Retinal pigment epithelial cell (primary cell): ENCODE data around the gene U2AF2.

Experiments
- DNase-seq: peaks from one replicate; pipeline ENCODE4 v3.0.0-alpha.2; 2010; ENCODE audit warnings: low read depth
- H3K4me3 ChIP-seq: 2 replicates; pipeline ENCODE4 v1.5.1; 2011; ENCODE audit warnings: mild to moderate bottlenecking, low read length, control low read depth, moderate library complexity
- TF ChIP-seq, protein P1 (sequence below): conservative IDR thresholded peaks from 2 replicates; pipeline ENCODE4 v1.5.1; 2011; ENCODE audit warnings: low read depth, low read length, control low read depth, inconsistent platforms

The U2AF2 gene

DNA sequence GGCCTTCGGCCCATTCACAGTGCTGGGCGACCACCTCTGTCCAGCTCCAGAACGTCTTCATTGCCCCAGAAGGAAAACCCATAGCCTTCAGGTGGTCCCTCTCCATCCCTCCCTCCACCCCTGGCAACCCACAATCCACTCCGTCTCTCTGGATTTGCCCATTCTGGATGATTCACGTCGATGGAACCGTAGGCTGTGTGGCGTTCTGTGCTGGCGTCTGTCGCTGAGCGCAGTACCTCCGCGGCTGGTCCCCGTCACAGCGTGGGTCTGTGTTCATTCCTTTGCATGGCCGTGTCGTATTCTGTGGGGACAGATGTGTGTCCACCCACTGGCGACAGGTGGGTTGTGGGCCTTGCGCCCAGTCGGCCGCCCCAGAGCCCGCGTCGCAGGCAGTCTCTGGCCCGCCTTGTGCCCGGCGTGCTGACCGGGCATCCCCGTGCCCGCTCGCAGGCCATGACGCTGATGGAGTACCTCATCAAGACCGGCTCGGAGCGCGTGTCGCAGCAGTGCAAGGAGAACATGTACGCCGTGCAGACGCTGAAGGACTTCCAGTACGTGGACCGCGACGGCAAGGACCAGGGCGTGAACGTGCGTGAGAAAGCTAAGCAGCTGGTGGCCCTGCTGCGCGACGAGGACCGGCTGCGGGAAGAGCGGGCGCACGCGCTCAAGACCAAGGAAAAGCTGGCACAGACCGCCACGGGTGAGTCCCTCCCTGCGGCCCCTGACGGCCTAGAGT is 30.3 kb downstream of the U2AF2 start:
- no peak for DNase-seq
- TF ChIP-seq, protein P1, sequence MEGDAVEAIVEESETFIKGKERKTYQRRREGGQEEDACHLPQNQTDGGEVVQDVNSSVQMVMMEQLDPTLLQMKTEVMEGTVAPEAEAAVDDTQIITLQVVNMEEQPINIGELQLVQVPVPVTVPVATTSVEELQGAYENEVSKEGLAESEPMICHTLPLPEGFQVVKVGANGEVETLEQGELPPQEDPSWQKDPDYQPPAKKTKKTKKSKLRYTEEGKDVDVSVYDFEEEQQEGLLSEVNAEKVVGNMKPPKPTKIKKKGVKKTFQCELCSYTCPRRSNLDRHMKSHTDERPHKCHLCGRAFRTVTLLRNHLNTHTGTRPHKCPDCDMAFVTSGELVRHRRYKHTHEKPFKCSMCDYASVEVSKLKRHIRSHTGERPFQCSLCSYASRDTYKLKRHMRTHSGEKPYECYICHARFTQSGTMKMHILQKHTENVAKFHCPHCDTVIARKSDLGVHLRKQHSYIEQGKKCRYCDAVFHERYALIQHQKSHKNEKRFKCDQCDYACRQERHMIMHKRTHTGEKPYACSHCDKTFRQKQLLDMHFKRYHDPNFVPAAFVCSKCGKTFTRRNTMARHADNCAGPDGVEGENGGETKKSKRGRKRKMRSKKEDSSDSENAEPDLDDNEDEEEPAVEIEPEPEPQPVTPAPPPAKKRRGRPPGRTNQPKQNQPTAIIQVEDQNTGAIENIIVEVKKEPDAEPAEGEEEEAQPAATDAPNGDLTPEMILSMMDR: no peak
- no peak overlapping the region for H3K4me3 ChIP-seq

DNA sequence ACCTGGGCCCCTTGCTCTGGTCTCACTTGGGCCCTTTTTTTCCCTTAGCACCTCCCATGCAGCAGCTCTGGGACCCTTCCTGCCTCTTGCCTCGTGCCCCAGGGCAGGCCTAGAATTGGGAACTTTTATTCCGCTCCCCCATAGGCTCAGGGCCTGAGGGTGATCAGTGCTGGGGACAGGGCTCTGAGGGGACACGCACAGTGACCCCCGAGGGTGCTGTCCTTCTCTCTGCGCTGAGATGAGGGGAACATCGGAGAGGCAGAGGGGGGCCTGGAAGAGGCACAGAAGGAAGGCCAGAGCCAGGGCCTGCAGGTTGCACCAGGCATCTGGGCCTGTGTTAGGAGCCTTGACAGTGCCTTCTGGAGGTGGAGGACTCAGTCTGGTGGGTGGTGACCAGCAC is 30.9 kb downstream of the U2AF2 start:
- TF ChIP-seq, protein P1: no peak
- DNase-seq: no peak
- H3K4me3 ChIP-seq: no peak overlapping the region

DNA sequence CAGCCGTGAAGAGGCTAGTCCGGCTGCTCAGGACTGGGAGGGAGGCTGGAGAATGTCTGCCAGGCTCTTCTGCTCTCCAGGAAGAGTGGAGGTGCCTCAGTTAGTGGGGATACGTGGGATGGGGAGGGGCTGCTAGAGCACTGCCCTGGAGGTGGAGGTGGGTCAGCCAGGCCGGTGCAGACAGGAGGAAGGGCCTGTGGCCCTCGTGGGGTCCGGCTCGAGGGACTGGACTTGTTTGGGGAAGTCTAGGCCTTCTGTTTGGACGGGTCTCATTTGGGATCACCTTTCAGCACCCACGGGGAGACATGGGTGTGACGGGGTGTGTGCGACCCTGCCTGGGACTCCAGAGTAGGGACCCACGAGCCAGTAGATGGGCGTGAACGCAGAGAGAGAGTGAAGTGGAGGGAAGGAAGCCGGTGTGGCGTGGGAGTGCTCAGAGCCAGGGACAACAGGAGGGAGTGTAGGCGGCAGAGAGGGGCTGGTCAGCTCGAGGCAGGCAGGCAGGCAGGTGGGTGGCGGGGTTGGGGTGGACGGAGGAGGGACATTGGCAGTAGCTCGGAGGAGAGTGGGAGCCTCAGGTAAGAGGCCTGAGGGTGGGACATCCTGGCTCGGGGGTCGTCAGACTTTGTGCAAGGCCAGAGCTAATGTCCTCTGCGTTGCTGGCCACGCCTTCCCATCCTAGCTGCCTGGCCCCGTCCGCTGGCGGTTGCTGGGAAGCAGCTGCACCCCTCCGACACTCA is 31.6 kb downstream of the U2AF2 start:
- no peak for DNase-seq
- no peak overlapping the region for H3K4me3 ChIP-seq
- TF ChIP-seq, protein P1: no peak

DNA sequence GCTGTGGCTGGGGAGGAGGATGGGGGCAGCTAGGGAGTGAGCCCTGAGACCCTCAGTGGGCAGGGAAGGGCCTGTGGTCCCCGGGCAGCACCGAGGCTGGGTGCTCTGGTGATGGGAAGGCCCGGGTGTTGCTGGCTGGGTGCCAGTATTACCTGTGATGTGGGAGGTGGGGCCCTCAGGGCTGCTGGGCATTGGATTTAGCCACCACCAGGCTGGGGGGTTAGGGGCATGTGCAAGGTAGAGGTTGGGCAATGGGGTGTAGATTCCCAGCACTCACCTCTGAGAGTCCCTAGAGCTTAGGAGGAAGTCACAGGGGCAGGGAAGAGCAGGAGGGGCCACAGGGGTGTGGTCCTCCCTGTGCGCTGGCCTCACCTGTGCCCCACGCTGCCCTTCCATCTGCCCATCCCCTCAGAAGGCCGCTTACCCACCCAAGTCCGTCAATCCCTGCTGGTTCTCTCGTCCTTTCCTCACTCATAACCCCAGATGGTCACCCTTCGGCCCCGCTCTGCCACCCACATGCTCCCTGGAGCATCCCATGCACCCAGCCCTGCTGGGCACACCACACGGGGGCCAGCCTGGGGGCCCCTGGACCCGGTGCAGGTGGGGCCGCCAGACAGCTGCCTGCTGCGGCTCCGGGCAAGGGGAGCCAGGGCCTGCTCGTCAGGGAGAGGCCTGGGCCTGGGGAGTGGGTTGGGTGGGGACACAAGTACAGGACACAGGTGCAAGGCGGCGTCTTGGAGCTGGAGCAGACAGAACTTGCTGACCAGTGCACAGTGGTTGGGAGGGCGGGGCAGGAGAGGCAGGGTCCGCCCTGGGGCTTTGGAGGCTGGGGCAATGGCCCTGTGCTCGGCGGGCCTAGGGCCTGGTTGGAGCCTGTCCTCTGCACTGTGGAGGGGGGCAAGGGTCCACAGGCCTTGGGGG is 32.7 kb downstream of the U2AF2 start:
- DNase-seq: no peak
- TF ChIP-seq, protein P1: no peak
- H3K4me3 ChIP-seq: no peak overlapping the region

DNA sequence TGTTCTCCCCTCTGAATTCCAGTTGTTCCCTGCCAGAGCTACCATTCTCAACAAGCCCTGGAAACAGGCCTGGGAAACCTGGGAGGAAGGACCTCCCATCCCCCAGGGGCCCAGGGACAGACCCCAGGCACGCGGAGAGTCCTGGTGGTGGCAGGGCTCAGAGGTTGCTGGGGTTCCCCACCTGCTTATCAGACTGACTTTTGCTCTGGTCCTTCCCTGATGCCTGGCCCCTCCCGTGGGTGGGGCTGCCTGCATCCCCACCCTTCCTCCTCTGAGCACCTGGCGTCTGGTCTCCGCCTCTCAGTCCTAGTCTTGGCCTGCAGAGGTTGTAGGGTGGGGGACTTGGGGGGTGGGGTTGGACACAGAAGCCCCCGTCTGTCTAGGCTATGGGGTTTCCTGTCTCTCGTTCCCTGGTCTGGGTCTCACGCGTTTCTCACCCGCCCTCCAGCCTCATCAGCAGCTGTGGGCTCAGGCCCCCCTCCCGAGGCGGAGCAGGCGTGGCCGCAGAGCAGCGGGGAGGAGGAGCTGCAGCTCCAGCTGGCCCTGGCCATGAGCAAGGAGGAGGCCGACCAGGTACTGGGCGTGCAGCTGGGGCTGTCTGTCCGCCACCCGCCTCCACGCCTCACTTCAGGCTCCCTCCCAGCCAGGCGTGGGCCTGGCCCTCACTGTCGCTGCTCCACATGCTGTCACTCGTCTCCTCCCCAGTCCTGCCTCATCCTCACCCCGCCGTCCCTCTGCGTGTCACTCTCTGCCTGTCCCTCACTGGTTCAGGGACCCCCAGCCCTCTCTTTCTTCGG is 33.8 kb downstream of the U2AF2 start:
- H3K4me3 ChIP-seq: no peak overlapping the region
- TF ChIP-seq, protein P1: no peak
- DNase-seq: no peak

DNA sequence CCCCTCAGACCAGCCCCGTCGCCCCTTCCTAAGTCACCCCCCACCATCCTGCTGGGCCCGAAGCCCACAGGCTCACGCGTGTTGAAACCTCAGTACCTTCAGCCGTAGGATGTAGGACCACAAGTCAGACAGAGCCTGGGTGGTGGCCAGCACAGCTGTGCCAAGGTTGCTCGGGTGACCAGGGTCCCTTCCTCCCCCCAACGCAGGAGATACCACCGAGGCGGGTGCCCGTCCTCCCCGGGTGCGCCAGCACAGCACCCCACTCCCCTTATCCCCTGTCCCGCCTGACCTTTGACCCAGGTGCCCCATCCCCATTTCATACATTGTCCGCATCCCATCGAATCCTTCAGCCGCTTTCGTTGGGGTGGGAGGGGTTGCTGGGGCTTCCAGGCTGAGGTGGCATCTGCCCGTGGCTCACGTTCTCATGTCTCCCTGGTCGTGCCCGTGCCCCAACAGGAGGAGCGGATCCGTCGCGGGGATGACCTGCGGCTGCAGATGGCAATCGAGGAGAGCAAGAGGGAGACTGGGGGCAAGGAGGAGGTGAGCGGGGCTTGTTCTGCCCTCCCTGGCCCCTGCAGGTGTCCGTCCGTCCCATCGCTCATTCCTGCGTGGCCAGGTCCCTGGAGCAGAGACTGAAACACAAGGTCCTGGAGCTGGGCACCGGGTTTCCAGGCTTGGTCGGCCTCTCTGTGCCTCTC is 34.7 kb downstream of the U2AF2 start:
- H3K4me3 ChIP-seq: no peak overlapping the region
- TF ChIP-seq, protein P1: no peak
- DNase-seq: no peak
